Gastroesophageal sphincter (tissue), 4 donors: ENCODE data around the gene USP50. TPM values are rescaled to one million over a fixed set of nuclear protein-coding genes. Genes with fewer than 3 reads are reported as not detected.
"Not testable (repeated sequence)": the region's sequence is repeated elsewhere in the genome, so short reads cannot be mapped to it uniquely, and the experiment has no call there.

ENCODE experiments used
- ATAC-seq: fragments of 150-250 bp; one replicate; pipeline ENCODE4 v1.9.1; 2016; ENCODE audit warnings: mild to moderate bottlenecking, moderate library complexity
- H3K27ac ChIP-seq, 4 donors: fragments of 200-600 bp; sonication (generic) in 3 of 4; 1 replicate in 3 of 4; 2 replicates in 1 of 4; pipeline ENCODE4 v1.5.1; 2016 to 2019
- H3K27me3 ChIP-seq: fragments of 200-600 bp; sonication (generic); one replicate; pipeline ENCODE4 v1.5.1; 2019
- H3K36me3 ChIP-seq, 2 donors: fragments of 200-600 bp; sonication (generic); one replicate each; pipeline ENCODE4 v1.5.1; 2019; ENCODE audit warnings: control low read depth in 1 of 2
- H3K4me1 ChIP-seq, 3 donors: fragments of 200-600 bp; sonication (generic); 1 replicate in 2 of 3; 2 replicates in 1 of 3; pipeline ENCODE4 v1.5.1; 2016 to 2019; ENCODE audit warnings: control low read depth in 2 of 3
- H3K4me3 ChIP-seq, 2 donors: fragments of 200-600 bp; sonication (generic); one replicate each; pipeline ENCODE4 v1.5.1; 2019; ENCODE audit warnings: mild to moderate bottlenecking in 1 of 2, moderate library complexity in 1 of 2
- H3K9me3 ChIP-seq, 3 donors: fragments of 200-600 bp; sonication (generic); one replicate each; pipeline ENCODE4 v1.5.1; 2017 to 2019; ENCODE audit warnings: control low read depth in 2 of 3
- EP300 ChIP-seq: sonication (generic); formaldehyde crosslinking; IDR thresholded peaks from one replicate; pipeline ENCODE4 v1.6.1; 2017; ENCODE audit warnings: antibody characterized with exemption, mild to moderate bottlenecking
- POLR2A ChIP-seq, 2 donors: fragments of 450-650 bp; IDR thresholded peaks; one replicate each; pipeline ENCODE4 v1.6.1; 2017; ENCODE audit warnings: antibody characterized with exemption in 2 of 2, mild to moderate bottlenecking in 2 of 2, moderate library complexity in 1 of 2
- POLR2AphosphoS5 ChIP-seq: sonication (generic); formaldehyde crosslinking; IDR thresholded peaks from one replicate; pipeline ENCODE4 v1.6.1; 2017; ENCODE audit warnings: antibody characterized with exemption
- WGBS, 2 donors: methylation state at CpG; one replicate each; pipeline ENCODE4 v1.1.5; 2018; ENCODE audit warnings: low coverage in 1 of 2; 5-methylcytosine and 5-hydroxymethylcytosine counted together
- total RNA-seq, 4 donors: library from RNA; depleted of rRNA; stranded (reverse); fragments of >200 nt; gene quantifications; one replicate each; pipeline ENCODE4 v1.1.0, GENCODE V29; 2016
- TF ChIP-seq, protein P1 (sequence below), 4 experiments: fragments of 200-600 bp in 2 of 4; fragments of 450-650 bp in 2 of 4; sonication (generic) in 1 of 4; IDR thresholded peaks; one replicate each; pipeline ENCODE4 v1.5.1; 2017 to 2019; ENCODE audit warnings: antibody characterized with exemption in 4 of 4, mild to moderate bottlenecking in 2 of 4, moderate library complexity in 2 of 4

USP50 gene
- total RNA-seq, 4 donors from 2014 or later: 0.94 TPM; not detected in 3

DNA sequence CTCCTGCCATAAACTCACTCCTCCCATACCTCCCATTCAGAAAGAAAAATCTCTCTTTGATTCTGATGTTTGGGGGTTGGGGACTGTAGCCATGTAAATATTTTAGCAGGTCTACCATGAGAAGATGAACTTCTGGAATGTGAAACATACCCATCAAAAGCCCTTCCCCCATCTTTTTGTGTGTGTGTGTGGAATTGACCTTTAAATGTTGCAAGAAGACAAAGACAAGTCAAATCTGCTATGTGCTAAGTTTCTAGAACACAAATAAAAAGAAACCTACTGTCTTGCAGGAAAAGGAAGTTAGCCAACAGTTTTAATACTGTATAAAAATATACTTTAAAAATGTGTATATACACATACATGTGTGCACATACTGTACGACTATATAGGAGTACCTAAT lies 29.7 kb upstream of the USP50 start:
- H3K4me1 ChIP-seq: no peaks in the 10 kb centered on the region
- no peak for ATAC-seq
- no peaks in the 10 kb centered on the region for H3K9me3 ChIP-seq
- no peak overlapping the region for H3K27ac ChIP-seq
- H3K27me3 ChIP-seq: no peaks in the 10 kb centered on the region
- no peak overlapping the region for H3K4me3 ChIP-seq
- H3K36me3 ChIP-seq: peaks cover 0 to 96% of the 10 kb centered on the region in 2 donors
- TF ChIP-seq POLR2AphosphoS5 (no peak), EP300 (no peak), POLR2A (IDR thresholded peaks at IDR 0.05) (no peak)
- TF ChIP-seq, protein P1, sequence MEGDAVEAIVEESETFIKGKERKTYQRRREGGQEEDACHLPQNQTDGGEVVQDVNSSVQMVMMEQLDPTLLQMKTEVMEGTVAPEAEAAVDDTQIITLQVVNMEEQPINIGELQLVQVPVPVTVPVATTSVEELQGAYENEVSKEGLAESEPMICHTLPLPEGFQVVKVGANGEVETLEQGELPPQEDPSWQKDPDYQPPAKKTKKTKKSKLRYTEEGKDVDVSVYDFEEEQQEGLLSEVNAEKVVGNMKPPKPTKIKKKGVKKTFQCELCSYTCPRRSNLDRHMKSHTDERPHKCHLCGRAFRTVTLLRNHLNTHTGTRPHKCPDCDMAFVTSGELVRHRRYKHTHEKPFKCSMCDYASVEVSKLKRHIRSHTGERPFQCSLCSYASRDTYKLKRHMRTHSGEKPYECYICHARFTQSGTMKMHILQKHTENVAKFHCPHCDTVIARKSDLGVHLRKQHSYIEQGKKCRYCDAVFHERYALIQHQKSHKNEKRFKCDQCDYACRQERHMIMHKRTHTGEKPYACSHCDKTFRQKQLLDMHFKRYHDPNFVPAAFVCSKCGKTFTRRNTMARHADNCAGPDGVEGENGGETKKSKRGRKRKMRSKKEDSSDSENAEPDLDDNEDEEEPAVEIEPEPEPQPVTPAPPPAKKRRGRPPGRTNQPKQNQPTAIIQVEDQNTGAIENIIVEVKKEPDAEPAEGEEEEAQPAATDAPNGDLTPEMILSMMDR (IDR thresholded peaks at IDR 0.05): no peak
- 47 to 93% methylated on average over 1 of the region's 1 CpG for WGBS, 2 donors

DNA sequence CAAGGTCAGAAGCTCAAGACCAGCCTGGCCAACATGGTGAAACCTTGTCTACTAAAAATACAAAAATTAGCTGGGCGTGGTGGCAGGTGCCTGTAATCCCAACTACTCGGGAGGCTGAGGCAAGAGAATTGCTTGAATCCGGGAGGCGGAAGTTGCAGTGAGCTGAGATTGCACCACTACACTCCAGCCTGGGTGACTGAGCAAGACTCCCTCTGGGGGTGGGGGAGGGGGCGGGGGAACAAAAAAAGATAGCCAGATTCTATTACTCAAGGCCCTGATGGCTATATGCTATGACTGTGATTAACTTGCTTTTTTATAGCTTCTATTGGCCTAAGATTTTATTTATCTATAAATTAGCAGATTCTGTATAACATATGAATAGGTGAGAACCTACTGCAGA lies 27.4 kb upstream of the USP50 start:
- not testable (repeated sequence) for H3K4me3 ChIP-seq, ATAC-seq, H3K27ac ChIP-seq, H3K27me3 ChIP-seq, H3K4me1 ChIP-seq, H3K9me3 ChIP-seq
- WGBS, 2 donors: 100% methylated on average over 1 of the region's 5 CpGs; no CpG with 5 or more reads in 1 of the 2 donors
- H3K36me3 ChIP-seq: peaks cover 0 to 95% of the 10 kb centered on the region in 2 donors

DNA sequence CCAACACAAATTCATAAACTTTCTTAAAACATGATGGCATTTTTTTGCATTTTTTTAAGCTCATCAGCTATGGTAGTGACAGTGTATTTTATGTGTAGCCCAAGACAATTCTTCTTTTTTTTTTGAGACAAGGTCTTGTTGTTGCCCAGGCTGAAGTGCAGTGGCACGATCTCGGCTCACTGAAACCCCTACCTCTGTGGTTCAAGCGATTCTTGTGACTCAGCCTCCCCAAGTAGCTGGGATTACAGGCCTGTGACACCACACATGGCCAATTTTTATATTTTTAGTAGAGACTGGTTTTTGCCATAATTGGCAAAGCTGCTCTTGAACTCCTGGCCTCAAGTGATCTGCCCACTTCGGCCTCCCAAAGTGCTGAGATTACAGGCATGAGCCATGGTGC lies 17.3 kb upstream of the USP50 start:
- ATAC-seq: no peak
- no peak overlapping the region for H3K27ac ChIP-seq
- no peaks in the 10 kb centered on the region for H3K4me1 ChIP-seq
- TF ChIP-seq, protein P1 (IDR thresholded peaks at IDR 0.05): no peak
- TF ChIP-seq POLR2A (IDR thresholded peaks at IDR 0.05) (no peak), EP300 (no peak), POLR2AphosphoS5 (no peak)
- no peaks in the 10 kb centered on the region for H3K9me3 ChIP-seq
- no peak overlapping the region for H3K4me3 ChIP-seq
- WGBS, 2 donors: 88% methylated on average over 3 of the region's 4 CpGs; no CpG with 5 or more reads in 1 of the 2 donors
- H3K36me3 ChIP-seq: peaks cover 0 to 83% of the 10 kb centered on the region in 2 donors
- H3K27me3 ChIP-seq: no peaks in the 10 kb centered on the region

DNA sequence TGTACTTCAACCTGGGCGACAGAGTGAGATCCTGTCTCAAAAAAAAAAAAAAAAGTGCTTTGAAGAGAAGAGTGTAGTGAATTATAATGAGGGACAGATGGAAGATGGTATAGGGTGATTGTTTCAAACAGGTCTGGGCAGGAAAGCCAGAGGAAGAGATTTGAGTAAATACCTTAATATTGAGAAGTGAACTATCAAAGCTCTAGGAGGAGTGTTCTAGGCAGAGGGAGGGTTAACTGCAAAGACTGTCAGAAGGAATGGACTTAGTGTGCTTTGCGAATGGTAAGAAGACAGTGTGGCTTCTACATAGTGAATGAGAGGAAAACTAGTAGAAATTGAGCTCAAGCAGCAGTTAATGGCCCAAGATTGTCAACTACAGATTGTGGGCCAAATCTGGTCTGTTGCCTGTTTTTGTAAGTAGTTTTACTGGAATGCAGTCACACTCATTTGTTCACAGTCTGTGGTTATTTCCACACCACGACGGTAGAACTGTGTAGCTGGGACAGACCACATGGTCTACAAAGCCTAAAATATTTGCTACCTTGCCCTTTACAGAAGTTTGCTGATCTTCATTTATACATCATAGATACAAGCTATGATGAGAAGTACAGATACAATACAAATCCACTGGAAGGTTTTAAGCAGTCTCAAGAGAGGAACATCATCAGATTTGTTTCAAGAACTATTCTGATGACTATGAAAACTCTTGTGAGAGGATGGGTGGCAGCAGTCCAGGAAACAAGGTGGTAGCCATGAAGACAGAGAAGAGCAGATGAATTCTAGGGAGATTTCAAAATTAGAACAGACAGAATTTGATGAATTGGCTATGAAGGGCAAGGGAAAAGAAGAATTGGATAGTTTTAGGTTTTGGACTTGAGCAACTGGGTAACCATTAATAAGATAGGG lies 16.5 kb upstream of the USP50 start:
- 84 to 90% methylated on average over 3 to 4 of the region's 4 CpGs for WGBS, 2 donors
- Histone ChIP-seq H3K36me3 (peaks cover 0 to 83% of the 10 kb centered on the region in 2 donors), H3K27me3 (no peaks in the 10 kb centered on the region), H3K9me3 (no peaks in the 10 kb centered on the region), H3K27ac (no peak overlapping the region), H3K4me3 (no peak overlapping the region), H3K4me1 (no peaks in the 10 kb centered on the region)
- no peak for ATAC-seq
- TF ChIP-seq, protein P1 (IDR thresholded peaks at IDR 0.05): no peak
- no peak for TF ChIP-seq EP300
- no peak for TF ChIP-seq POLR2AphosphoS5
- TF ChIP-seq POLR2A (IDR thresholded peaks at IDR 0.05): no peak

DNA sequence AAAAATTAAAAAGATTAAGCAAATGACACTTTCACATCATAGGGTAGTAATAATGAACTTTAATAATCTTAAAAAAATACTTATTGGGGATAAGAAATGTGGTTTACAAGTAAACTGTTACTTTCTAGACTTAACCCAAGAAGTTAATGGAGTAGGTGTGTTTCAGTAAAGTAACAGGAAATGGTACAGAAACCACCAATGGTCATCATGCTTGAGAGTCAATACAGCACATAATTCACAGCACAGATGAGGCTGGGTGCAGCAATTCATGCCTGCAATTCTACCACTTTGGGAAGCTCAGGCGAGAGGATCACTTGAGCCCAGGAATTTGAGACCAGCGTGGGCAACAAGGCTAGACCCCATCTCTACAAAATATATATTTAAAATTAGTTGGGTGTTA lies 11.5 kb upstream of the USP50 start:
- Histone ChIP-seq H3K4me3 (no peak overlapping the region), H3K9me3 (no peaks in the 10 kb centered on the region), H3K27ac (no peak overlapping the region), H3K27me3 (no peaks in the 10 kb centered on the region), H3K4me1 (no peaks in the 10 kb centered on the region), H3K36me3 (peaks cover 0 to 61% of the 10 kb centered on the region in 2 donors)
- TF ChIP-seq POLR2A (IDR thresholded peaks at IDR 0.05): no peak
- no peak for TF ChIP-seq EP300
- no peak for TF ChIP-seq POLR2AphosphoS5
- TF ChIP-seq, protein P1 (IDR thresholded peaks at IDR 0.05): no peak
- no peak for ATAC-seq
- WGBS, 2 donors: 96% methylated on average over 2 of the region's 2 CpGs; no CpG with 5 or more reads in 1 of the 2 donors
